Body of pancreas (tissue), 4 donors: Measurements from ENCODE around the gene PRCC.

Experiments
- CTCF ChIP-seq, 7 experiments: fragments of 450-650 bp in 4 of 7; fragments of 200-600 bp in 3 of 7; sonication (generic) in 3 of 7; IDR thresholded peaks; one replicate each; pipeline ENCODE4 v1.5.1; 2016 to 2019; ENCODE audit warnings: antibody characterized with exemption in 7 of 7
- POLR2A ChIP-seq, 3 donors: fragments of 450-650 bp; IDR thresholded peaks; one replicate each; pipeline ENCODE4 v1.6.1; 2016; ENCODE audit warnings: antibody characterized with exemption in 3 of 3, mild to moderate bottlenecking in 2 of 3

GRCh38 chr1:156750711-156751450 lies 16.5 kb upstream of the PRCC start:
- peak in 4 of 7 experiments; percentile 8 to 32 (median 20) for TF ChIP-seq CTCF (IDR thresholded peaks at IDR 0.05)
- TF ChIP-seq POLR2A (IDR thresholded peaks at IDR 0.05) = peak in 2 of 3 donors; percentile 21 to 32
